Epithelial cell of proximal tubule (primary cell): ENCODE data around the gene DIS3L2. TPM values are rescaled to one million over a fixed set of nuclear protein-coding genes. Genes with fewer than 3 reads are reported as not detected.

Source experiments
- DNase-seq: peaks from one replicate; pipeline ENCODE4 v3.0.0-alpha.2; 2011; ENCODE audit warnings: low read depth
- H3K4me3 ChIP-seq: 2 replicates; pipeline ENCODE4 v1.5.1; 2011; ENCODE audit warnings: low read depth, mild to moderate bottlenecking, low read length
- total RNA-seq: library from RNA; depleted of rRNA; stranded (reverse); fragments of >200 nt; gene quantifications from 2 replicates; pipeline ENCODE4 v1.2.3, GENCODE V29; 2015
- TF ChIP-seq, protein P1 (sequence below): conservative IDR thresholded peaks from 2 replicates; pipeline ENCODE4 v1.5.1; 2012; ENCODE audit warnings: low read depth, mild to moderate bottlenecking, low read length

DIS3L2 gene
- total RNA-seq, 1 donor from 2014 or later, result 31.6 TPM

DNA sequence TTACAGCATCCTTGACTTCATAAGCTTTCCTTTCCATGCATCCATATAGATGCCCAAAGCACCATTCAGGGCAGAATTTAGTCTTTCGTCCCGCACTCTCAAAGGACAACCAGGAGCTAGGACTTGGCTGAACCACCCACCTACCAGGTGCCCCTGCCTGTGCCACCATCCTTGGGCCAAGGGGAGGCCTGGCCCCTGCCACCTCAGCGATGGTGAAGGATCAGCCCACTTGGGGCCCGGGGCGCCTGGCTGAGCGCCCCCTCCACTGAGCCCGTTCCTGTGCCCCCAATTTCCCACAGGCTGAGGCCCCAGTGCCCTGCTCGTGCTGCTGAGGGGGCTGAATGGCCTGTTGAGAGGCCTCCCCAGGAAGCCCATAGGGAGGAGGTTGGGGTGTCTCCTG, 383.7 kb downstream of the DIS3L2 start:
- TF ChIP-seq, protein P1, sequence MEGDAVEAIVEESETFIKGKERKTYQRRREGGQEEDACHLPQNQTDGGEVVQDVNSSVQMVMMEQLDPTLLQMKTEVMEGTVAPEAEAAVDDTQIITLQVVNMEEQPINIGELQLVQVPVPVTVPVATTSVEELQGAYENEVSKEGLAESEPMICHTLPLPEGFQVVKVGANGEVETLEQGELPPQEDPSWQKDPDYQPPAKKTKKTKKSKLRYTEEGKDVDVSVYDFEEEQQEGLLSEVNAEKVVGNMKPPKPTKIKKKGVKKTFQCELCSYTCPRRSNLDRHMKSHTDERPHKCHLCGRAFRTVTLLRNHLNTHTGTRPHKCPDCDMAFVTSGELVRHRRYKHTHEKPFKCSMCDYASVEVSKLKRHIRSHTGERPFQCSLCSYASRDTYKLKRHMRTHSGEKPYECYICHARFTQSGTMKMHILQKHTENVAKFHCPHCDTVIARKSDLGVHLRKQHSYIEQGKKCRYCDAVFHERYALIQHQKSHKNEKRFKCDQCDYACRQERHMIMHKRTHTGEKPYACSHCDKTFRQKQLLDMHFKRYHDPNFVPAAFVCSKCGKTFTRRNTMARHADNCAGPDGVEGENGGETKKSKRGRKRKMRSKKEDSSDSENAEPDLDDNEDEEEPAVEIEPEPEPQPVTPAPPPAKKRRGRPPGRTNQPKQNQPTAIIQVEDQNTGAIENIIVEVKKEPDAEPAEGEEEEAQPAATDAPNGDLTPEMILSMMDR, result no peak
- DNase-seq, result no peak

GRCh38 chr2:232347369-232347768, 385.9 kb downstream of the DIS3L2 start:
- TF ChIP-seq, protein P1, result no peak

More for the DNA sequence above, 383.7 kb downstream of the DIS3L2 start:
- no peak overlapping the region for H3K4me3 ChIP-seq

DNA sequence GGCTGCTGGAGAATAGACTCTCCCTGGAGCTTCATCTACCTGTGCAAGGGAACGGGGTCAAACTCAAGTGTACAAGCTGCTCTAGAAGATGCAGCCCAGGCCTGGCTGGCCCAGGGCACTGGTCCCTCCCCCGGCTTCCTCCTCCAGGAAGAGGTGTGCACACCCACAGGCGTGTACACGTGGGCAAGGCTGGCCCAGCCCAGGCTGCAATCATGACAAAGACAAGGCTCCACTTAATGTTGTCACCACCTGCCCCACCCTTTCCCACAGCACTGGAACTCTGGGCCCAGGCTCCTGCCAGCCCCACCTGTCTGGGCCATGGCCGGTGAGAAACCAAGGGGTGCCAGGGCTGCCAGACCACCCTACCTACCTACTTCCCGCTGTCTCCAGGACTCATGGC, 387.4 kb downstream of the DIS3L2 start:
- DNase-seq, result no peak
- TF ChIP-seq, protein P1, result no peak
- H3K4me3 ChIP-seq, result no peak overlapping the region

More at GRCh38 chr2:232347369-232347768, 385.9 kb downstream of the DIS3L2 start:
- no peak overlapping the region for H3K4me3 ChIP-seq
- DNase-seq, result no peak

DNA sequence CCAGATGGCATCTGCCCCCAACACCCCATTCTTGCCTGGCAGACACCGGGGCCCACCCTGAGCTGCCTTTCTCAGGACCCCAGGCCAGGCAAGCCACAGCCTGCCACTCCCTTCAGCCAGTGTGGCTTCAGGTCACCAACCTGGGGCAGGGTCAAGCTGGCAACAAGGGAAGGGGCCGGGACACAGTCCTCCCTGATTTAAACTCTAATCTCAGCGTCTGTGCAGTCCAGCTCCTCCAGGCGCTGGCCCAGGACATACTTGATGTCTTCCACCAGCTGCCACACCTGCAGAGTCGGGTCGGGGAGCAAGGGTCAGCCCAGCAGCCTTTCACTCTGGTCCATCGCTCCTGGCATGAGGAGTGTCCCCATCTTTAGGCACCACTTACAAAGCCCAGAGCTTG, 388.0 kb downstream of the DIS3L2 start:
- no peak overlapping the region for H3K4me3 ChIP-seq
- DNase-seq, result no peak
- TF ChIP-seq, protein P1, result no peak

DNA sequence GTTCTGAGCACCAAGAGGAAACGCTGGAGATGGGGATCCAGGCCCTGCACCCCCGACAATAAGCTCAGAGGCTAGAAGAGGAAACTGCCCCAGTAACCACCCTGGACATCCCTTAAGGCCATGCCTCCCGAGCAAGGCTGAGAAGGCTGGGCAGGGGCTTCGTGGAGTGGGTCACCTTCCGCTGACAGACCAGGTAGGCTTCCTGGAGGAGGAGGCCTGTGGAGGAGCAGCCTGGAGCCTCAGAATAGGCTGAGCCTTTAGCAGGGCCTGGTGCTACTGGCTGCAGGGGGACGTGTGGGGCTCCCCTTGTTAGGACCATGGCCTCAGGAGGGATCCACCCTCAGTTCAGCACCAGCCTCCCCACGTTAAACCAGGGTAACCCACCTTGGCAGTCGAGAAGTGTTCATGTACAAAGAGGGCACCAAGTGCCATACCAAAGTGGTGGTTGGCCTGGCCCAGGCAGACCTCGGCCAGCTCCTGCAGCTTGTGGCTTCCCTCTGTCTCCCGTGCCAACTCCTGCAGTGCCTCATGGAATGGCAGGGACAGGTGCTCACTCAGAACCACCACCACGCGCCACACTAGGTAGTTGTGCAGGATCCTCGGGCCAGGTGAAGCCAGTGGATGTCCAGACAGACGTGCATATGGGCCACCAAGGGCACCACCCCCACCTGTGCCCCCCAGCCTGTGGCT, 388.6 kb downstream of the DIS3L2 start:
- no peak for DNase-seq
- TF ChIP-seq, protein P1, result no peak
- no peak overlapping the region for H3K4me3 ChIP-seq

- no peak for DNase-seq
- TF ChIP-seq, protein P1, result no peak
- no peak overlapping the region for H3K4me3 ChIP-seq
Measured at GRCh38 chr2:232350804-232351685, 389.5 kb downstream of the DIS3L2 start.
